HK-2 (cell line): ENCODE data around the gene IQCB1.
"Not testable (repeated sequence)": the region's sequence is repeated elsewhere in the genome, so short reads cannot be mapped to it uniquely, and the experiment has no call there.

Experiments
- DNase-seq: peaks from one replicate; pipeline ENCODE4 v3.0.0-alpha.2; 2018; ENCODE audit not compliant: unreplicated experiment

IQCB1 gene

DNA sequence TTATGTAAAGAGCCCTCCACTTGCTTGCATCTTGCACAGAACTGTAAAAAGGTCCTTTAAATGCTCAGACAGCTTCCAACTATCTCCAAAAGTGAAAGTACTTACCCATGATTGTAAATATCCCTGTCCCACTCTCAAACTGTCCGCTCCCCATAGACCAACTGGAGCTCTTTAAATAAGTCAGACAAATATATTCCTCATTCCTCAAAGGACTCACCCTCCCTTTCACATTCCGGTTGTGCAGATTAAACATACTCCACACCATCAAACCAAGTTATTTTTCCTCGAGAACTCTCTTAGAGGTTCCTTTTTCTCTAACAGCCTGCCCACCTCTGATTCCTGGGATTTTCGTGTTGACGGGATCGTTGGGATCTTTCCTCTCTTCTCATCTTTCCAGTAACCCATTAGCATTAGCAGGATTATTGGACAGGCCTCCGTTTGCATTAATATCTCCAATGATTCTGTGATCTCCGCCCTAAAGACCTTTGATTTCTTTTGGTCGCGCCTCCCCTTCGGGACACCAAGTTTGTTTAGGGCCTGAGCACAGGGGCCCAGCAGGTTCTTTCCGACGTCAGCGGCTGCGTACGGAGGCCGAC, 86.1 kb downstream of the IQCB1 start:
- DNase-seq = no peak

DNA sequence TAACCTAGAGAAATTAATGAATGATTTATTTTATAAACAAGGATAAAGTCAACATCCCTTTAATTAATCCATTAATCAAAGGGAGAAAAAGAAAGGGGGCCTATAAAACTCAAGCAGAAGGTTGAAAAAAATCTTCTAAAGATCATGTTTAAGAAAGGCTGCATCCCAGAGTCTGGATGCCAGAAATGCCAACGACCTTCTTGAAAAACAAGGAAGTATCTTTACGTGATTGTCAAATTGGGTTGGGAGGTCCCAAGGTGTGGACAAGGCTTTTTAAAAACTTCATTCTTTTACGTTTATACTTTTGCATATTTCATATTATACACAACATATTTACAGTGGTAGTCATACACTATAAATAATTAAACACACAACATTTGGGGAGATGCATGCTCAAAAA, 86.9 kb downstream of the IQCB1 start:
- DNase-seq = no peak

DNA sequence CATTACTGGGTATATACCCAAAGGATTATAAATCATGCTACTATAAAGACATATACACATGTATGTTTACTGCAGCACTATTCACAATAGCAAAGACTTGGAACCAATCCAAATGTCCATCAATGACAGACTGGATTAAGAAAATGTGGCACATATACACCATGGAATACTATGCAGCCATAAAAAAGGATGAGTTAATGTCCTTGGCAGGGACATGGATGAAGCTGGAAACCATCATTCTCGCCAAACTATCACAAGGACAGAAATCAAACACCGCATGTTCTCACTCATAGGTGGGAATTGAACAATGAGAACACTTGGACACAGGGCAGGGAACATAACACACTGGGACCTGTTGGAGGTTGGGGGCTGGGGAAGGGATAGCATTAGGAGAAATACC, 91.8 kb downstream of the IQCB1 start:
- DNase-seq = not testable (repeated sequence)

DNA sequence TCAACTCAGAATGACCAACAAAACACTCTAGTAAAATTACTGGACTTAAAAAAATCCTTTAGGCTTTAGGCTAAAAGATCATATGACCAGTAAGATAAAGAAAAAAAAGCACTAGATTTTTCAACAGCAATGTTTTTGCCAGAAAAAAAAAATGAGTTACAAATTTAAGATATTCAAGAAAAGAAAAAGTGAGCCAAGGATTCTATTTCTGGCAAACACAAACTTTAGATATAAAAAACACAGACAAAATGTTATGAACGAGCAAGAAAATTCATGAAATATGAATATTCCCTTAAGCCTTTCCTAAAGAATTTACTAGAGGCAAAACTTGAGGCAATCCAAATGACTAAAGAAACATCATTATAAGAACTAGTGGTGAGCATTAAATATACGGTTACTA, 94.0 kb downstream of the IQCB1 start:
- DNase-seq = no peak

DNA sequence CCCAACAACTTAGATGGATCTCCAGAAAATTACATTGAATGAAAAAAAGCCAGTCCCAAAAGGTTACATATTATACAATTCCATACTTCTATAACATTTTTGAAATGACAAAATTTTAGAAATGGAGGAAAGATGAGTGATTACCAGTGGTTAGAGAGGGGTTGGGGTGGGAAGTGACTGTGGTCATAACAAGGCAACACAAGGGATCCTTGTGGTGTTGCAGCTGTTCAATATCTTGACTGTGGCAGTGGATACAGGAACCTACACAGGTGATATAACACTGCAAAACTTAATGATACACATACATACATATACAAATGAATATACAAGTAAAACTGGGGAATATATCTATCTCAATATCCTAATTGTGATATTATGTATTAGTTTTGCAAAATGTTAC, 95.0 kb downstream of the IQCB1 start:
- no peak for DNase-seq

DNA sequence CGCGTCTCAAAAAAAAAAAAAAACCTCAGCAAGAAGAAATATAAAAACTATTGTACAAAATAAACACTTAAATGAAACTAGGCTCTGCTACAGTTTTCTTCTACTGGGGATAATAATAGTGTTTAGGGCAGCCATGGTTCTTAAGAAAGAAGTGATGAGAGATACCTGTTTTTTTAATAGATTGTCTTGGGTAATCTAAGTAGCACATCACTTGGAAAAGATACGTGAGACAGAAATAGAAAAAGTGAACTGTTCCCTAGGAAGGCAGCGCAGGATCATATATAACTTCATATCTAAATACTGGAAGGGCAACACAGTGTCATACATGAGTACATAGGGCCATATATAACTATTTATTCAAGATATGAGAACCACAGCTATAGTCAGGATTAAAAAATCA, 97.2 kb downstream of the IQCB1 start:
- DNase-seq = no peak

DNA sequence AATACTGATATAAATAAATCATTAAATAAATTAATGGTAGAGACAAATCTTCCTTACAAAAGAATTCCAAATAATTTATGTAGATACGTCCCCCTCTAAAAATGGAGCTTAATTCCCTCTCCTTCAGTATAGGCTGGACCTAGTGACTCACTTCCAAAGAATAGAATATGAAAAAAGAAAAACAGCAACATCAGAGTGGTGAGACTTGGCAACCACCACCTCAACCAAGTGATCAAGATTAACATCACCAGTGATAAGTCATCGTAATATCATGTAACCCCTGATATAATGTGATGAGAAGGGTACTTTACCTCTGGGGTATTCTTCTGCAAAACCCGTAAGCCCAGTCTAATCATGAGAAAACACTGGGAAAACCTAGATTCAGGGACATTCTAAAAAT, 98.7 kb downstream of the IQCB1 start:
- DNase-seq = no peak

DNA sequence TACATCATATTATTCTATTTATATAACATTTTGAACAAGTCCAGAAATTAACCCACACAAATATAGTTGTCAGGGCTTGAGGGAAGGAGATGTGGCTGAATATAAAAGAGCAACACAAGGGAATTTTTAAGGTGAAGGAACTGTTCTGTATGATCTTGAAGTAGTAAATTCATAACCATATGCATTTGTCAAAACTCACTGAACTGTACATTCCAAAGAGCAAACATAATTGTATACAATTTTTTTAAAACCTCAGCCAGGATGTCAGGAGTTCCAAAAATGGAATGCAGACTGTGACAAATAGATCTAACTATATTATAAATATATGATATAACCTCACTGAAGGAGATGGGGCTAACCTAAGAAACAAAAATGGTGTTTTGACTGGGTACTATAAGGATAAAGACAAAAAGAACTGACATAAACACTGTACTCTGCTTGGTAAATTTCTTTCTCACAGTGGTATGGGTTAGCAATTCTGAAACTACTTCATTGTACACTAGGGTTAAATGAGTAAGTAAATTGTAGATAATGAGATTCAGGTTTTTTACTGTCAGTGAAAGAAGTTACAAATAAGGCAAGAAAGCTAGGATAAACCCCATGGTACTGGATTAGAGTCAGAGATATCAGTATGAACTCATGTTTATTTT, 99.7 kb downstream of the IQCB1 start:
- DNase-seq = no peak

DNA sequence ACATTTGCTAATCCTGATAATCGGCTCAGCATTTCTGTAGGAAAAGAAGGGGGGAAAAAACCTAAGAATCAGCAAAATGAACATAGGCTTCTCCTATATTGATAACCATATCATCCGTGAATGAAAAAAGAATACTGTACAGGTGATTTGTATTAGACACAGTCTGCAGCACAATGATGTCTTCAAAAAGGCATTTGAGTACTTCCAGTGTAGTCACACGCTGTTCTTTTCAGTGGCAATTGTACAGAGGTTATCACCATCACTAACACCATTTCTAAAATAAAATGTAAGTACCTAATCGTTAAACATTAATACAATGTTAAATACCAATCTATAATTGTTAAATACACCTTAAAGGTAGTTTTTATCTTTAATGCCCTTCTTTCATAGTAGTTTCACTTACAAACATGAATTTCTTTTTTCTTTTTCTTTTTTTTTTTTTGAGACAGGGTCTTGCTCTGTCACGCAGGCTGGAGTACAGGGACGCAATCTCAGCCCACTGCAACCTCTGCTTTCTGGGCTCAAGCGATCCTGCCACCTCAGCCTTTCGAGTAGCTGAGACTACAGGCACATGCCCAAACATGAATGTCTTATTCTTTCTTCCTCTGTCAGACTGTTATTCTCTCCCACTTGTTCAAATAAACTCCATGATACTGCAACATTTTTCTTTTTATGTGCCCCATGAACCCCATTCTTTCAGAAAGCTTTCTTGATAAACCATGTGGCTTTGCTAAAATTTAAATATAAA, 103.7 kb downstream of the IQCB1 start:
- DNase-seq = no peak

DNA sequence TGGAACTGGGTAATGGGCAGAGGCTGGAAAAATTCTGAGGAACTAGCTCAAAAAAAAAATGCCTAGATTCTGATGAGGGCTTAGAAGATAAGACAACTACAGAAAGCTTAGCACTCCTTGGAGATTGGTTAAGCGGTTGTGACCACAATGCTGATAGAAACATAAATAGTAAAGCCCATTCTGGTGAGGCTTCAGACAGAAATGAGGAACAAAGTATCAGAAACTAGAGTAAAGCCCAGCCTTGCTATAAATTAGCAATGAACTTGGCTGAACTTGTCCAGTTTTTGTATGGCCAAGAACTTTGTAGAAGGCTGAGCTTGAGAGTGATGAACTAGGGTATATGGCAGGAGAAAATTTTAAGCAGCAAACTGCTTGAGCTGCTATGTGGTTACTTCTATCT, 110.7 kb downstream of the IQCB1 start:
- no peak for DNase-seq

DNA sequence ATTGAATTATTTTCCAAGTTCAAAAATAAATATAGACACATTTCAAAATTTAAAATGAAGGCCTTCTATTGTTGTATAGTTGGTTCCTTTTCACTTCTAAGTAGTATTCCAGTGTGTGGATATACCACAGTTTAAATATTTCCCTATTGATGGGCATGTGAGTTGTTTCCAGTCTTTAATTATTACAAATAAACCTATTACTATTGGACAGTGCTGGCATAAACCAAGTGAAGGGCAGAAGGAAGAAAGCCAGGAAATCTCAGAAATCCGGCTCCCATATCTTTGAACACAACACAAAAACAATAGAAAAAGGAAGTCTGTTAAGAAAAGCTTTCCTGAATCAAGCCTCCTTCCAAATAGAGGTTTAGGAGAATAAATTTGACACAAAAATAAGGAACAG, 111.4 kb downstream of the IQCB1 start:
- no peak for DNase-seq

DNA sequence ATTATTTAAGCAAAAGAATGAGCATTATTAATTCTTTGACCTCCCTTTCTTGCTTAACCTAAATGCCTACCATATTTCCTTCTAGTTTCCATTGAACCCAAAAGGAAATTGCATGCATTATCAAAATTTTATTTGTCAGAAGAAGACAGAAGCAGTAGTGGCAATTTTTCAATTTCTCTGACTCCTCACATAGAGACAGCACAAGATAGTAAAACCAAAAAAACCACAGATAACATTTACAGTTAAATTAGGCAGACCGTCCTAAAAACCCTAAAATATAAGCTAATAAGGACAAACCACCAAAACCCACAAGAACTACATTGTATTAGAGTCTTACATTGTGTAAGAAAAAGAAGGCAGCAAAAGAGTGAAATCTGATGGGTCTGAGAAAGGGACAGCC, 112.4 kb downstream of the IQCB1 start:
- DNase-seq = no peak

DNA sequence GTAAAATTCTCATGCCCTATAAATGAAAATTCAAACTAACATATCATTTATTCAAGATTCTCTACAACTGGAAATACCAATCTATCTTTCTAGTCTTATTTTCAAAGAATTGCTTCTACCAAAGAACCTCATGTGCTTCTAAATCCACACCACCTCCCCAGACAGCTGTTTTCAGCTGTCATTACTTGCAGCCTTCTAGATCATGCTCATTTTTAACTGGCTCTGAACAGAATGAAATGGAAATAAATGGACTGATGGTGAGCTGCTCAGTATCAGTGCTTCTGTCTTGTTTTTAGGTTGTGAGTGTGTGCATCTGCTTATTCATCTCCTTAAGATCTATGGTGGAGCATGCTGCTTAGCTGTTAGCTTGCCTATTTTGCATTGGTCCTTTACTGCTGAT, 114.7 kb downstream of the IQCB1 start:
- no peak for DNase-seq
